Activated CD8-positive, alpha-beta memory T cell treated with anti-CD3 and anti-CD28 coated beads for 48 hours (primary cell): ENCODE results near the gene PRKCH.

Experiments
- DNase-seq, 3 experiments: peaks; one replicate each; pipeline ENCODE4 v3.0.0-alpha.2; 2020; ENCODE audit warnings: low read depth in 2 of 3, low spot score in 2 of 3

PRKCH gene

DNA sequence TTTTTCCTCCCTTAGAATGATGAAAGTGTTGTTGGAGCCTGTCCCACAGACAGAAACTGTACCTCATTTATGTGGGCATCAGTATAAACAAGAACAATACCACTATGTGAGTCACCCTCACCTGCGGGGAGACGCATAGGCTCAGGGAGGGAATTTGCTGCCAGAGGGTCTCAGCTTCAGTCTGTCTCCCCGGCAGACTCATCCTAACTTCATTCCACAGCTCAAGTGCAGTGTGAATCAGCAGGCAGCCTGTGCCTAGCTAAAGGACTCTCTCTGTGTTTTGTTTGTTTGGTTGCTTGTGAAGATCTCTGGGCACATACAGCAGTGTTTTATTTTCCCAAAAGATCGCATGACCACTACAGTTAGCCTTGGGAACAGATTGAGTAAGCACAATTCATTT is 98.9 kb downstream of the PRKCH start:
- DNase-seq = no peak

DNA sequence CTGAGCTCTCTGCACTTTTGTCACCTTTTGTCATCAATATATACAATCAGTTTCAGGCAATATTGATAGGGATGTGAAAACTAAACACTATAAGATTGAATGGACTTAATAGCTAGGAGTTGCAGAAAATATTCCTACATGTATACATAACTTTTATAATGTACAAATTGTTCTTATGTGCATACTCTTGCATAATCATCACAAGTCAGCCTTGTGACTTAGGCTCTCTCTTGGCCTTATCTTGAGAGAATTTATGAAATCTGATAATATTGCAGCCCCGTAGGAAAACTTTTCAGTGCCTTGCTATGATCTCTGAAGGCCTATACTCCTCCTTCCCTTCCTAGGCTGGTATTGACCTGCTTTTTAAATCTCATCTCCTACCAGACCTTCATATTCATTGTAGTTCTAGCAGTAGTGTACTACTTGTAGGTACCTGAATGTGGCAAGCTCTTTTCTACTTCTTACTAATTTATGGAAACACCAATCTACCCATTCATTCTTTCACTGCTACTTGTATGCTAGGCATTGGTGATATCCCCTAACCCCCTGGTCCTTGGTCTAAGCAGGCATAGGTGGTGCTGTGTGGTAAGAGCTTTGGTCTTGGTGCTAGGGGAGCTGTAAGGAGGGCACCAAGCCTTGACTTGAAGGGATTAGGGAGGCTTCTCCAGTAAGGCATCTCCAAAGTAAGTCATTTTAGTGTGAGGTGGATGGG is 100.0 kb downstream of the PRKCH start:
- DNase-seq = no peak

DNA sequence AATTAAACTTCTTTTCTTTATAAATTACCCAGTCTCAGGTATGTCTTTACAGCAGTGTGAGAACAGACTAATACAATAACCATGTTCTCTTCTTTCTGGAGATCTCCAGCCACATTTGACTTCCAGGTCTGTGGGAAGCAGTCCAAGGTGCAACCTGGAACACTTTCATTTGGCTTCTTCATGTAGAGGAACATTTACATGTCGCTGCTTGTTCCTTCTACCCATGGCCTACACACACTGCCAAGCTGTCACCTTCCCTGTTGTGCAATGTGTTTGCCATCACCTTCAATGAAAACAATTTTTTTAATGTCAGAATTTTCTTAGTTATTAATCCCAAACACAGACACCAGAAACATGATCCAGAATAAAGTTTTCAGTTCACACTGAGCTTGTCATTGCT is 104.7 kb downstream of the PRKCH start:
- DNase-seq = no peak

DNA sequence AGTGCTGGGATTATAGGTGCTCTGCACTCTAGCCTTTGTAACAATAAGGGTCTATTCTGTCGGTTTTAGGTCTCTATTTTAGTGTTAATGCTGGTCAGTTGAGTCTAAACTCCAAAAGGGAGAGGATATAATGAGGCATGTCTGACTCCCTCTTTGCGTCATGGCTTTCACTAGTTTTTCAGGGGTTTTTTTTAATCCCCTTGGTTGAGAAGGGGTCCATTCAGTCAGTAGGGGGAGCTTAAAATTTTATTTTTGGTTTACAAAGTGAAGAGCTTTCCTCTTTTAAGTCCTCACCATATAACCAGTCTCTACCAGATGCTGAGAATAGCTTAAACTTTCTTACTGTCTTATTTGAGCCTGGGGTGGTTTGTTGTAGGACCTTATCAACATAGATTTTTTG is 106.9 kb downstream of the PRKCH start:
- no peak for DNase-seq

DNA sequence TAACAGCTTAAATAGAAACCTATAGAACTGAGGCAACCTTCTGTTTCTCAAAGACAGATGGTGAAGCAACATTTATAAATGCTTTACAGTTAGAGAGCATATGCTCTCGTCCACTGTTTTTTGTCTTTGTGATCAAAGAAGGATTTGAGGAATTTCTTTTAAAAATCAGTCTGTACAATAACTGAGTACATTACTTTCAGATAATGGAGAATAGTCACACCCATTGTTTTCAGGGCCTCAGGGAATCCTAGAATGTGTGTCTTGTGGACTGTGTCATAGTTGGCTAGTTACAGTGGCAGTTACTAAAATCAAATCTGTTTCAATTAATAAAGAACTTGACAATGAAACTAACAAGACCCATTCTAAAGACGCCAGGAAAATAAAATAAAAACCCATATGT is 107.9 kb downstream of the PRKCH start:
- DNase-seq = no peak

DNA sequence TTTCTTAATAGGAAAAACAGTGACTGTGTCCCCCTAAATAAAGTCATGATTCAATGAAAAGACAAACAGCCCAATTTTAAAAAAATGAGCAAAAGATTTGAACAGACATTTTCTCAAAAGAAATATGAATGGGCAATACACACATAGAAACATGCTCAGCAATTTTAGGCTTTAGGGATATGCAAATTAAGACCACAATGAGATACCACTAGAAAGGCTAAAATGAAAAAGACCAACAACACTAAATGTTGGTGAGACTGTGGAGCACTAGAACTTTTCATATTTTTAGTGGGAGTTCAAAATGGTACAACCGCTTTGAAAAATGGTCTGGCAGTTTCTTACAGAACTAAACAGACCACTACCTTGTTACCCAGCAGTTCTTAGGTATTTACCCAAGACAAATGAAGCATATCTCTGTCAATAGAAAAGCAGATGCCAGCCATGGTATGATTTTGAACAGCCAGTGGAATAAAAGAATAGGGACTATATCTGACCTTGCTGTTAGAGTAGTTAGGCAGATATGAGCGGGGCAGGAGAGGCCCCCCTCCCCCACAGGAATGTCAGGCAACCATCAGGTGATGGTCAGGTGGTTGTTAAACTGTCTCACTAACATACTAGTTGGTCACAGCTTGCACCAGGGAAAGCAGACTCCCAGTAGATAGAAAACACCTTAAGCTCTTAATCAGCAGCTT is 108.8 kb downstream of the PRKCH start:
- no peak for DNase-seq

DNA sequence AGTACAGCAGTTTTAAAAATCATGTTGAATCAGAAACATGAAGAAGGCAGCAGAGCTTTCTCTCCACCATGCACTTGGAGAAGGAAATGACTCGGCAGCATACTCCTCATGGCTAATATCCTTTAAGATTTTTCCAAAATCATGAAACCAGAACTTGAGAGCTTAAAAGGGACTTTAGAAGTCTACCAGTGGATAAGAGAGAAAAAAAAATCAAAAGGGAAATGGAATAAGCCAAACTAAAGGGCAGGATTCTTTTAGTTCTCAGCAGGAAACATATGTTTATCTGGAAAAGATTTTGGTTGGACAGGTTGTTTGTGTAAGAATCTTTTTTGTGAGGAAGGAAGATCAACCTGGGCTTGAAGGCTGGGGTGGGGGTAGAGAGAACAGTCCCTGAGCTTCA is 111.8 kb downstream of the PRKCH start:
- no peak for DNase-seq

DNA sequence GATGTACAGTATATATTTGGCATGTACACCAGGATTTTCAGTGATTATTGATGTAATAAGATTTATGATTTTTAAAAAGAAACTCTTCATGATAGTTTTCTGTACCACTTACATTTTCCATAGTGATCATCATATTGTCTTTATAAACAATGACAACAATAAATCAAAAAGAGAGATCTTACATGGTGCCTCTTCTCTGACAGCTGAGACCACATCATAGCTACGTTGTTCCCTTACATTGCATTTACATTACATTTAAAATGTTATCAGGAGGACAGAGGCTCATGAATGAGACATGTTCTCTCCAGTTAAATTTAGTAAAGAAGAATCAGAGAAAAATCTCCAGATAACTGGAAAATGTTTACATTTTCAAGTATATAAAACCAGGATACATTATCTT is 112.4 kb downstream of the PRKCH start:
- DNase-seq = no peak

DNA sequence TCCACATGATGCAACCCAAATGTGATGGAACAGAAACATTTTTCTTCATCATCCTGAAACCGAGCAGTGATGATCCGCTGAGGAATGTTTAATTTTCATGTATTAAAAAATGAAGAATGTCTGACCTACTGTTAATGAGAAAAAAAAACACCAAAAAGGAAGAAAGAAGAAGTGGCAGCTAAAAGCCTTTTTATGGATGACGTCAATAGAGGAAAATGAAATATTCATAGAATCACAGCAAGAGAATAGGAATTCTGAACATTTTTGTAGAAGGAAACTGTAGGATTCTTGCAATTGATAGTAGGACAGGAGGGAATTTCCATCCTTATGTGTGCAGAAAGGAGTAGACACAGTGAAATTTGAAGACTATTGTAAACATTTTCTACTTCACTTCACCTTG is 112.9 kb downstream of the PRKCH start:
- no peak for DNase-seq

DNA sequence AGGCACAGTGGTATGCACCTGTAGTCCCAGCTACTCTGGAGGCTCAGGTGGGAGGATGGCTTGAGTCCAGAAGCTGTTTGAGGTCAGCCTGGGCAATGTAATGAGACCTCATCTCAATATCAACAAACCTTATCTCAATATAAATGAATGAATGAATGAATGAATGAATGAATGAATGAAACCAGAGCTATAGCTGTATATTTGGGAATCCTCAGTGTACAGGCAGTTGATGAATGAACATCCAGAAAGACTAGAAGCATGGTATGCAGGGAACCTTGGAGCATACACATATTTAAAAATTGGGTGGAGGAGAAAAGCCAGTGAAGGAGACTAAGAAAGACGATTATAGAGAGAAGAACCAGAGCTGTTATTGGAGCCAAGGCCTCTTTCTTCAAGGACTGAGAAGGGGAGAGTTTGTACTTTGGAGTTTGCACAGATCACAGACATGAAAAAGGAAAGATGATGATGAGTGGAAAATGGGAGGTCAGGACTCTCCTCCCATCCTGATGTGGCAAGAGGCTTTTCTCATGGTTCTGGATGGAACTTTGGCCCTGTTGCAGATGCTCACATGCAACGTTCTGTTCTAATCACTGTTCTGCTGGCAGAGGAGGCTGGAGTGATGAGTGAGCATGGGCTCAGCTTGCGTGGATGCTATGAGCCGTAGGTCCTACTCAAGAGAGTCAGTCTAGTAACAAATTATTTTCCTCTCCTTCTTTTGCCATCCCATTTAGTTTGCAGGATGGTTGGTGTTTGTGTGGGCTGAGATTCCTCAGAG is 114.4 kb downstream of the PRKCH start:
- DNase-seq = no peak

DNA sequence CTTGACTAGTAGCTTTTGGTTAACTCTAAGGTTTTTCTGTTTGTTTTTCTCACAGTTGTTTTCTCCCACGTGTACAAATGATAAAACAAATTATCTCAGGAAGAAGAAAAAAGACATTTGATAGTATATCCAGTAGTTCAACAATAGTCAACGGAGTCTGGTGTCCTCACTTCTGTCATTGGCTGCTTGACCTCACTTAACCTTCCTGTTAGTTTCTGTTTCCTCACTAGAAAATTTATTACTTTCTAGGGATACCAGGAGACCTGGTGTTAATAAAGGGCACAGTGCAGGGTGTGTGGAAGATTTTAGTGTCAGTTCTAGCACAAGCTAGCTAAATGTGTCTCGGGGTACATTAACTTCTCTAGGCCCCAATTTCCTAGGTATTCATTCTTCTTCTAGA is 116.0 kb downstream of the PRKCH start:
- no peak for DNase-seq

DNA sequence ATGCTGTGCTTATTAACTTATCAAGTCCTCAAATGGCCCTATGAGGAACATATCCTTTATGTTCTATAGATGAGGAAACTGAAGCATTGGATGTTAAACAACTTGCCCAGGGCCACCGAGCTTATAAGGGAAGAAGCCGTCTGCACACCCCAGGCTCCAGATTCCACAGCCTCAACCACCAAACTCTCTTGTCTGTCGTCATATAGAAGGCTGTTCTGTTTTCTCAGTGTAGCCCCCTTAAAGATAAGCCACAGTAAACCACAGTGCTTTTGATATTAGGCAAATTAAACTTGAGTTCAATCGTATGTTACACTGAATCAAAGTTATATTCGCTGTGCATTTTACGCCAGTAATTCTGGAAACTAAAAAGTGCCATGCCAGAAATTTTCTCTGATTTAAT is 116.7 kb downstream of the PRKCH start:
- no peak for DNase-seq

DNA sequence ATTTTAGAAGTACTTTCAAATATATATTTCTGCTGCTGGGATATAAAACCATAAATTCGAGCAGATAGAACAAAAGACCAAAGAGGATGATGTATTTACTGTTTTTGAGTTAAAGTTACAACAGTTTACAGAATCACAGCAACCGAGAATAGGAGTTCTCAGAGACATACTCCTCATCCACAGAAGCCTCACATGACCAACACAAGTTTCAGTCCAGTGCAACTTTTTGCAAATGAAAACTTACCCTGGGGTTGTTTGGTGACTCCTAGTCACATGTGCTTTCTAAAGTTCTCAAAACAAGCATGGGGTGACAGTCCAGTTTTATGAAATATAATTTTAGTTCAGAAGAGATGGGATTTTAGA is 117.1 kb downstream of the PRKCH start:
- no peak for DNase-seq

DNA sequence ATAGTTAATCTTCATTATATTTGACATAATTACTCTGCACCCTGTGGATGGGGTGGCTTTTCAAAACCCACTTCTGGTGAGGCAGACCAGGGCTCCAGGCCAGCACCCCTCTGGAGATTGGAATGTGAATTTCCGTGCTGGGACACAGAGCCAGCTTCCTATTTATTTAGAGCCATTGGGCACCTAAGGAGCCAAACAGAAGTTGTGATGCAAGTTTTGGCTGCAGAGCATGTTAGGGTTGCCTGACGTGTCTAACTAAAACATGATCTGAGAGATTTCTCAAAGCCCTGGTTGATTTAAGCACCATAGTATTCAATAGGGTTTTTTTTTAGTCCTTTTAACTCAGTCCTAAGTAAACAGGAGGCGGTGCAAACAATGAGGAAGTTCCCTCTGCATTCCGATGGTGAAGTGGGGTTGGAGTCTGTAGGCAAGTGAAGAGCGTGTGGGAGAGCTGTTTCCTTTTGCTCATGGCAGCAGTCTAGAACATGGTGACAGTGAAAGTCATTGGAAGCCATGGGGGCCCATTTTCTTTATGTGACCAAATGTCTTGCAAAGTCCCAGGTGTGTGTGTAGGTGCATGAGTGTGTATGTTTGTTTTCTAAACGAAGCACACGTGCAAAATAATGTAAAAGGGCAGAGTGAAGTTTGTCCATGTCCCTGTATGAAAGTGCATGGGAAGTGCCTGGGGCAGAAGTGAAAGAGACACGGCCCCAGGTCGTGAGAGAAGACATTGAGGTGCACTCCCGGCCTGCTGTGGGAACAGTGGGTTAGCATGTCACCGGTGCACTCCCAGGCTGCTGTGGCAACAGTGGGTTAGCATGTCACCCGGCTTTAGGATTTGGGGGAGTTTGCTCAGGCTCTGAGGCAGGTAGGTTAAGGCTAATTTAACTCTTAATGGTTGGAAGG is 117.7 kb downstream of the PRKCH start:
- DNase-seq = no peak

DNA sequence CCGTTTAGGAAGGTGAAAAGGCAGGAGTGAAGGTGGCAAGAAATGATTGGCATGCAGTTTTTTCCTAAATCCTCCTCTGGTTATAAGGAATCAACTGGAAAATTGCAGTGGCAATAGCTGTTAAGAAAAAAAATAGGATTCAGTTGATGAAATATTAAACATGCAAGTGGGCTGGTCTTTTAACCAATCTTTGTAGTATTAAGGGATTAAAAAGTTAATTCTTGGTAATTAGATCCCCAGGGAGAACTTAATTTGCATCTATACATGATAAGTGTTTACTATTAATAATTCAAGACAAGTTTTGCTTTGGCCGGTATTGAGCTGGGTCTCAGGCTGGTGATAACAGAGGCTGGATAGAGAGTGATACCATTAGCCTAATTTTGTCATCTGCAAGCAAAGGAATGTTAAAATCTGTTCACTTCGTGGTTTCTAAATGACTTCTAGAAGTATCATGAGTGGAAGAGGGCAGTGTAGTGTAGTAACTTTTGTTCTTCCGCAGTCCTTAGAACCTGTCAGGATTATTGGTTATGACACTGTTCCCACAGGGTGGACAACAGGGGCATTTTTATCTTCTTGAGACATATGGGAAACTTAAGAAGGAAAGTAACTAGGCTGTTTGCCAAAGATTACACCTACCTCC is 118.5 kb downstream of the PRKCH start:
- no peak for DNase-seq

DNA sequence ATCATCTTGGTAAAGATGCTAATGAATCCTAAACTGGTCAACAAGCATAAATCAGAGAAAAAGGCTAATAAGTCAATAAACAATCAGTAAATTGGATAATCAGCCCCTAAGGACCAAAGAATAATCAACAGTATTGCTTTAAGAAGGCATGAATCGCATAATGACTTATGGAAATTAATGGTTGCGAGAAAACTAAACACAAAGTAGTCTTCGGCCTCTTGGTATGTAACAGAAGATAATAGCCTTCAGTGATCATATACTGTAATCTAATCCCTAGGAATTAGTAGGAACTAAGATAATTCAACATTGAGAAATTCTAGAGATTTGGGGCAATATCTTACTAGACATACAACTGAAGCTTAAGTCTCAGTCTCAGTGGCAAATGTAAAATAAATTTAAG is 122.1 kb downstream of the PRKCH start:
- DNase-seq = no peak

DNA sequence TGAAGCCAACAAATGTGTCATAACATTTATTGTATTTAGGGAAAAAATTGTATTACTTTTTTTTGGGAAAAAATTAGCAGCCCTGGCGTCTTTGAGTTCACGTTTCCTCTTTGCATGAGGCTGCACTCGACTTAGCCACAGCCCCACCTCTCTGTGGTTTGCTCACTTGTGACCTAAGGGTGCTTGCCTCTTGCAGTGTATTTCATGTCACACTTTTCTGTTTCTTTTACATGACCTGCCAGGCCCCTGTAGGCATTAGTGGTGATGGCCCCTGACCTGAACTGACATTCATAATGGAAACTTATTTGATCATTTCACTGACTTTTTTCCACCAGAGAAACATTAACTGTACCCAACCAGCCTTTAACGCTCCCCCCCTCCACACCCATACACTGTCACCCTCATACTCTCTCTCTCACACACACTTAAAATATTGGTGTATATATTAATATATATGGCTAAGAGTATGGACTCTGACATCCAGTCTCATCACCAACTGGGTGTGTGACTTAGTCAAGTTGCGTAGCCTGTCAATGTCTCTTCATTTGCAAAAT is 122.9 kb downstream of the PRKCH start:
- DNase-seq = no peak

DNA sequence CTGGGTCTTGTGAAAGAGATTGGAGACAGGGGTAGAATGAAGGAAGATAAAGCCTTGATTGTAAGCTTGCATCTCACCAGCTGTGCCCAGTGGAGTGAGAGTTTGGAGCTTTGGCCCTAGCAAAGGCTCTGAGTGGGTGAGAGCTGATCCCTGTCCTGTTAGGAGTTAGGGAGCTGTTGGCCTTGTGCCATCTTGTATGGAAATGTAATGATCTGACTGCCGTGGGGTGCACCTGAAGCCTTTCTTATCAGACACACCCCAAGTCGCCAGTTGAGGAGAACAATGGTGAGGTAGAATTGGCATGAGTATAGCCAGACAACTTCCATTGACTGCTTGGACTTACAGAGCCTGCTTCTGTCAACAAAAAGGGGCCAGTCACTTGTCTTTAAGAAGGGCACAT is 130.1 kb downstream of the PRKCH start:
- DNase-seq = no peak

DNA sequence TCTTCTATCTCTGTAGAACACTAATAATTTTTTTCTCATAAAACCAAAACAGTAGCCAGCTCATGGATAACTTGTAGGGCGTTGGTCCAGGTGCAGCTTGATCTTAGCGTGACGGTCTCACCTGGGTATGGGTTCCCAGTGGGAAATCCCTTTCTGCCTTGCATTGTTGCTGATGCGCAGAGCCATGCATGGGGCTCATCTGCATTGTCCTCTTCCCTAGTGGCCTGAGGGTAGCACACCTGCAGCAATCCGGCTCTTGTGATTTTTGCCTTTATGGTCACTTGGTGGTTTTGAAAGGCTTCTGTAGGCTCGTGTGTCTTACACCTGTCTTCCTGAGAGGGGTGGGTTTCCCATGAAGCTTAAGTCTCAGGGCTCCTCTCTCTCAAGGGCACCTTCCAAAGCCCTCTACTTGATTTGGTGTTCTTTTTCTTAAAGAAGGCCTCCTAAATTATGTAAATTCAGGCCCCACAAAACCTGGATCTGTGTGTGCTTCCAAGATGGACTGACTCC is 130.6 kb downstream of the PRKCH start:
- no peak for DNase-seq

DNA sequence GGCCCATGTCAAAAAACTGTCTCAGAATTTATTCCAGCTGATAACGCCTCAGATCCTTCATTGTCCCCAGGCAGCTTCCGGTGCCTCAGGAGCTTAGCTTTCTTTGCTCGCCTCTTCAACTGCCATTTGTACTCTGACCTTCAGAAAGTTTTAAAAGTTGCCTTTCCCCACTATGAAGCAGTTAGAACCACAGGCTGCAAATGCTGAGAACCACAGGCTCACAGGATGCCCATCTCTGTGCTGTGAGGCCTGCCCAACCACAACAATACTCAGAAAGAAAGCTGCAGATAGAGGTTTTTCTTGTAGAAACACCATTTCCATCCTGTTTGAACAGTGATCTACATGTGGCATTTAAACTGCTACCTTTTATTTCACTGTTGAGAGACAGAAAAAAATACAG is 131.1 kb downstream of the PRKCH start:
- no peak for DNase-seq
